GM18498 (cell line): ENCODE data around the gene PEX5L.
"Not testable (repeated sequence)": the region's sequence is repeated elsewhere in the genome, so short reads cannot be mapped to it uniquely, and the experiment has no call there.

Experiments
- ATAC-seq: cut with Tn5 transposase; IDR thresholded peaks from one replicate; pipeline ENCODE4 v1.9.1; 2021; ENCODE audit warnings: mild to moderate bottlenecking, moderate library complexity; ENCODE audit not compliant: unreplicated experiment

Gene PEX5L

GRCh38 chr3:180036671-180037455 lies at the start of gene PEX5L:
PEX5L (minus strand) TSS chr3:180036937; CDS start chr3:180036599, 338 bp downstream.
- ATAC-seq = peak; percentile 89

GRCh38 chr3:180085122-180085710 lies 48.5 kb upstream of the PEX5L start:
- no peak for ATAC-seq

GRCh38 chr3:180082699-180083098 lies 46.0 kb upstream of the PEX5L start:
- ATAC-seq = no peak

GRCh38 chr3:180078592-180078991 lies 41.9 kb upstream of the PEX5L start:
- ATAC-seq = no peak

GRCh38 chr3:180073561-180073960 lies 36.8 kb upstream of the PEX5L start:
- ATAC-seq = no peak

GRCh38 chr3:180072786-180073185 lies 36.0 kb upstream of the PEX5L start:
- ATAC-seq = no peak

GRCh38 chr3:180070925-180071324 lies 34.2 kb upstream of the PEX5L start:
- no peak for ATAC-seq

- no peak for ATAC-seq
These were observed 31.3 kb upstream of the PEX5L start for GRCh38 chr3:180068023-180068422.

- no peak for ATAC-seq
These were observed 29.9 kb upstream of the PEX5L start for GRCh38 chr3:180066598-180066997.

GRCh38 chr3:180063783-180064182 lies 27.0 kb upstream of the PEX5L start:
- ATAC-seq = no peak

- ATAC-seq = no peak
These were observed 26.0 kb upstream of the PEX5L start for GRCh38 chr3:180062771-180063170.

GRCh38 chr3:180059356-180059755 lies 22.6 kb upstream of the PEX5L start:
- ATAC-seq = no peak

GRCh38 chr3:180058238-180058637 lies 21.5 kb upstream of the PEX5L start:
- no peak for ATAC-seq

GRCh38 chr3:180055656-180056055 lies 18.9 kb upstream of the PEX5L start:
- ATAC-seq = not testable (repeated sequence)

GRCh38 chr3:180049391-180049790 lies 12.7 kb upstream of the PEX5L start:
- no peak for ATAC-seq

GRCh38 chr3:180048840-180049239 lies 12.1 kb upstream of the PEX5L start:
- no peak for ATAC-seq

- ATAC-seq = peak; percentile 96
These were observed 11.4 kb upstream of the PEX5L start for GRCh38 chr3:180048103-180048502.

- no peak for ATAC-seq
These were observed 4.2 kb upstream of the PEX5L start for GRCh38 chr3:180040966-180041365.

- peak; percentile 49 for ATAC-seq
These were observed 556 bp downstream of the PEX5L start for GRCh38 chr3:180036092-180036670.

GRCh38 chr3:180026997-180027396 lies 9.7 kb downstream of the PEX5L start:
- no peak for ATAC-seq

GRCh38 chr3:180018543-180018942 lies 18.2 kb downstream of the PEX5L start:
- ATAC-seq = peak; percentile 71

GRCh38 chr3:180017846-180018245 lies 18.9 kb downstream of the PEX5L start:
- ATAC-seq = no peak
